Progenitor cell of endocrine pancreas (in vitro differentiated cells): Measurements from ENCODE around the gene MRGPRF. TPM values are rescaled to one million over a fixed set of nuclear protein-coding genes. Genes with fewer than 3 reads are reported as not detected.

Source experiments
- DNase-seq: peaks from one replicate; pipeline ENCODE4 v3.0.0; 2021; ENCODE audit warnings: low spot score; ENCODE audit not compliant: unreplicated experiment
- H3K27ac Mint-ChIP-seq: 2 replicates; pipeline ENCODE4 v1.8.0; 2021; ENCODE audit warnings: mild to moderate bottlenecking, moderate library complexity, mixed read lengths
- H3K27me3 Mint-ChIP-seq: 2 replicates; pipeline ENCODE4 v1.8.0; 2021; ENCODE audit warnings: mixed read lengths
- H3K36me3 Mint-ChIP-seq: 2 replicates; pipeline ENCODE4 v1.8.0; 2022; ENCODE audit warnings: mixed read lengths; ENCODE audit not compliant: insufficient read depth
- H3K4me1 Mint-ChIP-seq: 2 replicates; pipeline ENCODE4 v1.8.0; 2021; ENCODE audit warnings: low read depth, mixed read lengths
- H3K4me3 Mint-ChIP-seq: 2 replicates; pipeline ENCODE4 v1.8.0; 2021; ENCODE audit warnings: low read depth, mild to moderate bottlenecking, moderate library complexity, mixed read lengths
- H3K9me3 Mint-ChIP-seq: 2 replicates; pipeline ENCODE4 v1.8.0; 2021; ENCODE audit warnings: low read depth, mixed read lengths
- total RNA-seq: library from RNA; stranded (reverse); gene quantifications from 2 replicates; pipeline ENCODE4 v1.2.1, GENCODE V29; 2021
- TF ChIP-seq, protein P1 (sequence below): fragments of 200-600 bp; sonication (generic); IDR thresholded peaks from one replicate; pipeline ENCODE4 v1.5.0; 2021; ENCODE audit warnings: antibody characterized with exemption, mild to moderate bottlenecking; ENCODE audit not compliant: unreplicated experiment

The MRGPRF gene
- total RNA-seq, 1 donor from 2014 or later = 0.41 TPM

- H3K27ac Mint-ChIP-seq = no peak overlapping the region
- no peak overlapping the region for H3K4me3 Mint-ChIP-seq
- H3K9me3 Mint-ChIP-seq = no peaks in the 10 kb centered on the region
Measured at GRCh38 chr11:69034123-69034867, 21.2 kb upstream of the MRGPRF start.

DNA sequence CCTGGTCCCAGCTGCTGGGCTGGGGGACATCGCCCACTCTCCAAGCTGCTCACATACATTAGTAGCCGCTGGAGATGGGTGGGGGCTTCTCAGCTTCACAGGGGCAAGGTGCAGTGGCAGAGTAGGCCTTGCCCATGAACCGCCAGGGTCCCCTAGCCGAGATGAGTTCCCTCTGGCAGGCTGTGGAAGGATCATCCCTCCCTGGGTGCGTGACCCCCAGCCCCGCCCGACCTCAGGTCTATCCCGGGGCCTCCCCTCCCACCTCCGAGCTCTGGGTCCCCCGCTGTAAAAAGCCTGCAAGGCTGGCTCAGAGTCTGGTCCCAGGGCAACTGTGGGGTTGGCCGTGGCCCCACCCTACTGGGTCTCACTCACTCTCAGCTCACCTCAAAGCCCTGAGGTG, 20.4 kb upstream of the MRGPRF start:
- Mint-ChIP-seq H3K4me1 (no peaks in the 10 kb centered on the region), H3K27me3 (peaks cover 17% of the 10 kb centered on the region), H3K27ac (no peak overlapping the region), H3K4me3 (no peak overlapping the region), H3K36me3 (no peaks in the 10 kb centered on the region), H3K9me3 (no peaks in the 10 kb centered on the region)
- TF ChIP-seq, protein P1, sequence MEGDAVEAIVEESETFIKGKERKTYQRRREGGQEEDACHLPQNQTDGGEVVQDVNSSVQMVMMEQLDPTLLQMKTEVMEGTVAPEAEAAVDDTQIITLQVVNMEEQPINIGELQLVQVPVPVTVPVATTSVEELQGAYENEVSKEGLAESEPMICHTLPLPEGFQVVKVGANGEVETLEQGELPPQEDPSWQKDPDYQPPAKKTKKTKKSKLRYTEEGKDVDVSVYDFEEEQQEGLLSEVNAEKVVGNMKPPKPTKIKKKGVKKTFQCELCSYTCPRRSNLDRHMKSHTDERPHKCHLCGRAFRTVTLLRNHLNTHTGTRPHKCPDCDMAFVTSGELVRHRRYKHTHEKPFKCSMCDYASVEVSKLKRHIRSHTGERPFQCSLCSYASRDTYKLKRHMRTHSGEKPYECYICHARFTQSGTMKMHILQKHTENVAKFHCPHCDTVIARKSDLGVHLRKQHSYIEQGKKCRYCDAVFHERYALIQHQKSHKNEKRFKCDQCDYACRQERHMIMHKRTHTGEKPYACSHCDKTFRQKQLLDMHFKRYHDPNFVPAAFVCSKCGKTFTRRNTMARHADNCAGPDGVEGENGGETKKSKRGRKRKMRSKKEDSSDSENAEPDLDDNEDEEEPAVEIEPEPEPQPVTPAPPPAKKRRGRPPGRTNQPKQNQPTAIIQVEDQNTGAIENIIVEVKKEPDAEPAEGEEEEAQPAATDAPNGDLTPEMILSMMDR = no peak
- DNase-seq = no peak

More at GRCh38 chr11:69034123-69034867, 21.2 kb upstream of the MRGPRF start:
- no peak for DNase-seq
- TF ChIP-seq, protein P1 = no peak
- no peaks in the 10 kb centered on the region for H3K4me1 Mint-ChIP-seq
- H3K36me3 Mint-ChIP-seq = no peaks in the 10 kb centered on the region
- H3K27me3 Mint-ChIP-seq = peaks cover 17% of the 10 kb centered on the region

GRCh38 chr11:69032833-69033232, 19.8 kb upstream of the MRGPRF start:
- Mint-ChIP-seq H3K36me3 (no peaks in the 10 kb centered on the region), H3K4me3 (no peak overlapping the region), H3K4me1 (no peaks in the 10 kb centered on the region), H3K27ac (no peak overlapping the region), H3K27me3 (peaks cover 17% of the 10 kb centered on the region), H3K9me3 (no peaks in the 10 kb centered on the region)
- DNase-seq = no peak
- TF ChIP-seq, protein P1 = no peak

GRCh38 chr11:69030301-69030700, 17.3 kb upstream of the MRGPRF start:
- Mint-ChIP-seq H3K27ac (no peak overlapping the region), H3K4me1 (no peaks in the 10 kb centered on the region)

GRCh38 chr11:69027704-69028372, 14.8 kb upstream of the MRGPRF start:
- Mint-ChIP-seq H3K4me3 (no peak overlapping the region), H3K27ac (no peak overlapping the region), H3K4me1 (no peaks in the 10 kb centered on the region), H3K36me3 (no peaks in the 10 kb centered on the region), H3K9me3 (no peaks in the 10 kb centered on the region), H3K27me3 (peaks cover 11% of the 10 kb centered on the region)
- TF ChIP-seq, protein P1 = no peak
- DNase-seq = no peak

More at GRCh38 chr11:69030301-69030700, 17.3 kb upstream of the MRGPRF start:
- Mint-ChIP-seq H3K9me3 (no peaks in the 10 kb centered on the region), H3K27me3 (peaks cover 17% of the 10 kb centered on the region), H3K36me3 (no peaks in the 10 kb centered on the region), H3K4me3 (no peak overlapping the region)
- DNase-seq = no peak
- TF ChIP-seq, protein P1 = no peak
